ENCODE results near the gene ADRA2C. TPM values are rescaled to one million over a fixed set of nuclear protein-coding genes. Genes with fewer than 3 reads are reported as not detected.

Gene ADRA2C
- total RNA-seq, 3 donors from 2014 or later, result 1.6 to 6.9 (median 3.5) TPM

DNA sequence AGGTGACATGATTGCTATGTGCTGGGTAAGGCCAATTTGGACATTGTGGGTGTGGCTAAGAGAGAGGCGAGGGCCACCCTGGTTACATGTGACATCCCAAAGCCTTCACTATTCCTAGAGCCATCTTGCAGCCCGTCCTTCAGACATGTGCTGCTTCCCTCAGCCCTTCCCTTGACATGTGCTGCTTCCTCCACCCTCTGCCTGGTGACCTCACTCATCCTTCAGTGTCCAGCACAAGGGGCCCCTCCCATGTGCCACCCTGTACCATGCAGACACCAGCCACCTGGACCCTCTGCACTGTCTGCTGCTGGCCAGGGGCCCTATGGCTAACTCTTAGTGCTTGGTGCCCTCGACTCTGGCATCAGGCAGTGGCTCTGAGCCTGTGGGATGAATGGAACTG, 27.4 kb downstream of the ADRA2C start:
- no peaks in the 10 kb centered on the region for H3K36me3 ChIP-seq
- H3K27ac ChIP-seq, result no peak overlapping the region
- H3K4me3 ChIP-seq, result no peak overlapping the region
- no peaks in the 10 kb centered on the region for H3K4me1 ChIP-seq
- TF ChIP-seq POLR2AphosphoS5 (IDR thresholded peaks at IDR 0.05) (no peak), POLR2A (IDR thresholded peaks at IDR 0.05) (no peak)
- TF ChIP-seq, protein P1, sequence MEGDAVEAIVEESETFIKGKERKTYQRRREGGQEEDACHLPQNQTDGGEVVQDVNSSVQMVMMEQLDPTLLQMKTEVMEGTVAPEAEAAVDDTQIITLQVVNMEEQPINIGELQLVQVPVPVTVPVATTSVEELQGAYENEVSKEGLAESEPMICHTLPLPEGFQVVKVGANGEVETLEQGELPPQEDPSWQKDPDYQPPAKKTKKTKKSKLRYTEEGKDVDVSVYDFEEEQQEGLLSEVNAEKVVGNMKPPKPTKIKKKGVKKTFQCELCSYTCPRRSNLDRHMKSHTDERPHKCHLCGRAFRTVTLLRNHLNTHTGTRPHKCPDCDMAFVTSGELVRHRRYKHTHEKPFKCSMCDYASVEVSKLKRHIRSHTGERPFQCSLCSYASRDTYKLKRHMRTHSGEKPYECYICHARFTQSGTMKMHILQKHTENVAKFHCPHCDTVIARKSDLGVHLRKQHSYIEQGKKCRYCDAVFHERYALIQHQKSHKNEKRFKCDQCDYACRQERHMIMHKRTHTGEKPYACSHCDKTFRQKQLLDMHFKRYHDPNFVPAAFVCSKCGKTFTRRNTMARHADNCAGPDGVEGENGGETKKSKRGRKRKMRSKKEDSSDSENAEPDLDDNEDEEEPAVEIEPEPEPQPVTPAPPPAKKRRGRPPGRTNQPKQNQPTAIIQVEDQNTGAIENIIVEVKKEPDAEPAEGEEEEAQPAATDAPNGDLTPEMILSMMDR (IDR thresholded peaks at IDR 0.05), result no peak
- peaks cover 10 to 23% of the 10 kb centered on the region in 2 donors for H3K9me3 ChIP-seq
- intact Hi-C loops (cut with DNase I; ENCODE audit: low total_unique reads), result no loop called here
- no peak for DNase-seq (ENCODE audit: low spot score in 2 of 2)
- peaks cover 0 to 19% of the 10 kb centered on the region in 2 donors for H3K27me3 ChIP-seq

DNA sequence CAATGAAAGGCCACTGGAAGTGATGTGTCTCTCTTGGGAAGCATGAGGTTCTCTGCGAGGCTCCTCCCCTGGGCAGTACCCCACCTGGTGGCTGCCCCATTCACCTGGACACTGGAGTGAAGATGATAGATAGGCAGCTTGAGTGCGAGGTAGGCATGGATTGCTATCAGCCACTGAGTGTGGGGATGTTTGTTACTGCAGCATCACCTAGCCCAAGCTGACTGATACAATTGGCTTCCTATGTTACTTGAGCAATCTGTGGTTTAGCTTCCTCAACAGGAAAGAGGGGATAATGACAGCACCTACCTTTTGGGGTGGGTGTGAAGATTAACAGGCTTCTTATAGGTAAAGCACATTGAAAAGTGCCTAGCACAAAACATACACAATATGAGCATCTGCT, 30.8 kb downstream of the ADRA2C start:
- H3K36me3 ChIP-seq, result no peaks in the 10 kb centered on the region
- TF ChIP-seq POLR2A (IDR thresholded peaks at IDR 0.05), result no peak
- TF ChIP-seq, protein P1 (IDR thresholded peaks at IDR 0.05), result no peak
- no peak for TF ChIP-seq POLR2AphosphoS5 (IDR thresholded peaks at IDR 0.05)
- H3K27ac ChIP-seq, result no peak overlapping the region
- H3K27me3 ChIP-seq, result peaks cover 0 to 29% of the 10 kb centered on the region in 2 donors
- H3K4me3 ChIP-seq, result no peak overlapping the region
- intact Hi-C loops (cut with DNase I; ENCODE audit: low total_unique reads), result loop anchor here (1.0 kb wide), 1 partner anchor 13 kb away; no protein-coding TSS in a partner anchor
- H3K9me3 ChIP-seq, result peaks cover 10 to 23% of the 10 kb centered on the region in 2 donors
- no peaks in the 10 kb centered on the region for H3K4me1 ChIP-seq
- DNase-seq (ENCODE audit: low spot score in 2 of 2), result no peak

DNA sequence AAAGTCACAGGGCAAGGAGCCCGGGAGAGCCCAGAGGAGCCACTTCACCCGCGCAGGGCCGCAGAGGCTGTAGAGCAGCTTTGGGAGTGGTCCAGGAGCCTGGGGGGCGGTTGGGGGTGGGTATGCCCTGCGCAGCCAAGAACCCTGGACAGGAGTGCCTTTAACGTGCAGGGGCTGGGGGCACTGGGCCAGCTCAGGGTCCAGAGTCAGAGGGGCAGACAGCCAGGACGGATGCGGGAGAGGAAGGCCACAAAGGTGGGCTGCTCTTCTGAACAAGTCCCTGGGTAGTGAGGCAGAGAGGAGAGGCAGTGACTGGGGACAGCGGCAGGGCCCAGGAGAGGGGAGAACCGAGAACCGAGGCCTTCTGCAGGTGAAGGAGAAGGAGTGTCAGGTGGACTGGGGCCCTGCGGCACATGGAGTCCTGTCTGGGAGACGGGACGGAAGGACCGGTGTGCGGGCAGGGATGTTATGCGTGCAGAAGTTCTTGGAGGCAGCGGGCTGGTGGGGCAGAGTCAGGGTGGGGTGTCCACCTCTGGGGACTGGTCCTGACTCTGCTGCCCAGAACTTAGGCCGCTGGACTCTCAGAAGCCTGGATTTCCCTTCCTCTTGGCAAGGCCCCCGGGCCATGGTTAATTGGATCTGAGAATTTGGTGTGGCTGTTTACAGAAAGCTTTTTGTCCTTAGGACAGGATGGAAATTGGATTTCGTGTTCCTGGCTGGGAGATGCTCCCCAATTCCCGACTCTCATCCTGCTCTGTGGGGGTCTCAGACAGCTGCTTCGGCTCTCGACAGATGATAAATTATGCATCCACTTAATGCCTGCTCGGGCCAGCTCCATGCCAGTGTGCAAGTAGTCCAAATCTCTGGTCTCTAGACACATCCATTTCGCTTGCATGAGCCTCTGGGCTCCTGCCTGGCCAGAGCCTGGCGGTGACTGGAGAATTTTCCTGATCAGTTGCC, 31.9 kb downstream of the ADRA2C start:
- no peaks in the 10 kb centered on the region for H3K4me1 ChIP-seq
- peaks cover 0 to 32% of the 10 kb centered on the region in 2 donors for H3K27me3 ChIP-seq
- H3K4me3 ChIP-seq, result no peak overlapping the region
- TF ChIP-seq, protein P1 (IDR thresholded peaks at IDR 0.05), result no peak
- TF ChIP-seq POLR2A (IDR thresholded peaks at IDR 0.05), result no peak
- TF ChIP-seq POLR2AphosphoS5 (IDR thresholded peaks at IDR 0.05), result no peak
- intact Hi-C loops (cut with DNase I; ENCODE audit: low total_unique reads), result loop anchor here (1.0 kb wide), 1 partner anchor 12 kb away; no protein-coding TSS in a partner anchor
- H3K9me3 ChIP-seq, result peaks cover 10 to 23% of the 10 kb centered on the region in 2 donors
- no peak for DNase-seq (ENCODE audit: low spot score in 2 of 2)
- no peak overlapping the region for H3K27ac ChIP-seq
- no peaks in the 10 kb centered on the region for H3K36me3 ChIP-seq

DNA sequence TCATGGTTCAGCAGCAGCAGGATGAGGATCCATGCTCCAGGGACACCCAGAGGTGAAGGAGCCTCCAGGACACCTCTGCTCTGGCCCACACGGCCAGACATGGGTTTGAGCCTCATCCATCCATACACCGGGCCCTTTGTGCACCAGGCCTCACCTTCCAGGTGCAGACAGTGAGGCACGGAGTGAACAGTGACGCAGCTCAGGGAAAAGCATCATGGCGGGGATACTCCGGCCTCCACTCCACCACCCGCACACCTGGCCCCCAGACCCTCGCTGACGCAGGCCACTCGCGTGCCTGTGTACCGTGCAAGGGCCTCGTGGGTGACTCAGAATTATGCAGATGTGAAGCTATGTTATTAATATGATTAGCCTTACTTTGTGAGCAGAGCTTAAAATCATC, 33.3 kb downstream of the ADRA2C start:
- no peak for TF ChIP-seq POLR2A (IDR thresholded peaks at IDR 0.05)
- no peak overlapping the region for H3K27ac ChIP-seq
- no peaks in the 10 kb centered on the region for H3K4me1 ChIP-seq
- peaks cover 10 to 23% of the 10 kb centered on the region in 2 donors for H3K9me3 ChIP-seq
- DNase-seq (ENCODE audit: low spot score in 2 of 2), result no peak
- H3K36me3 ChIP-seq, result no peaks in the 10 kb centered on the region
- intact Hi-C loops (cut with DNase I; ENCODE audit: low total_unique reads), result no loop called here
- H3K27me3 ChIP-seq, result peaks cover 0 to 42% of the 10 kb centered on the region in 2 donors
- H3K4me3 ChIP-seq, result no peak overlapping the region

DNA sequence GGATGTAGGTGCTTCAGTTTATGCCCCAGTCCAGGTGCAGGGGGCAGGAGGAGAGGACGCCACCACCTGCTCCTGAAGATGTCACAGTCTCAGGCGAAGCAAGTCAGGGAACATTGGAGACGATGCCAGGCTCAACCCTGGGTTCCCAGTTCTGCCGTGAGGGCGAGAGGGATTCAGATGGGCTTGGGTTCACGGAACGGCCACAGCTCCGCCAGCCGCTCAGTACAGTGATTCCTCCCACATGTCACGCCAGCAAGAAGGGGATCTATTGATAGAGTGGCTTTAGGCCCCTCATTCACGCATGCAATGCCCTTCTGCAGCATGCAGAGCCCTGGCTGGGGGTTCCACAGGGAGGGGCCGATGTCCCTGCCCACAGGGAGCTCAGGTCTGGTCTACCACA, 34.2 kb downstream of the ADRA2C start:
- no peak for DNase-seq (ENCODE audit: low spot score in 2 of 2)
- no peak overlapping the region for H3K4me3 ChIP-seq
- TF ChIP-seq, protein P1 (IDR thresholded peaks at IDR 0.05), result no peak
- TF ChIP-seq POLR2AphosphoS5 (IDR thresholded peaks at IDR 0.05) (no peak), POLR2A (IDR thresholded peaks at IDR 0.05) (no peak)
- H3K27me3 ChIP-seq, result peaks cover 0 to 42% of the 10 kb centered on the region in 2 donors
- H3K27ac ChIP-seq, result no peak overlapping the region
- H3K4me1 ChIP-seq, result no peaks in the 10 kb centered on the region
- H3K36me3 ChIP-seq, result no peaks in the 10 kb centered on the region
- peaks cover 10 to 18% of the 10 kb centered on the region in 2 donors for H3K9me3 ChIP-seq
- intact Hi-C loops (cut with DNase I; ENCODE audit: low total_unique reads), result no loop called here
